GM19099 (cell line): ENCODE results near the gene IQGAP1.

Experiments
- POLR2A ChIP-seq: IDR thresholded peaks from 3 replicates; pipeline ENCODE4 v1.6.1; 2011; ENCODE audit warnings: low read depth; ENCODE audit not compliant: insufficient read length; ENCODE audit errors: extremely low read depth

Gene IQGAP1

GRCh38 chr15:90482124-90483011 lies 94.3 kb downstream of the IQGAP1 start:
- TF ChIP-seq POLR2A: no peak

- TF ChIP-seq POLR2A: no peak
These were observed 94.9 kb downstream of the IQGAP1 start for GRCh38 chr15:90483012-90483307.

GRCh38 chr15:90483637-90484036 lies 95.6 kb downstream of the IQGAP1 start:
- TF ChIP-seq POLR2A: no peak

- no peak for TF ChIP-seq POLR2A
These were observed 99.1 kb downstream of the IQGAP1 start for GRCh38 chr15:90487186-90487585.

- no peak for TF ChIP-seq POLR2A
These were observed 101.5 kb downstream of the IQGAP1 start for GRCh38 chr15:90489514-90489913.

- no peak for TF ChIP-seq POLR2A
These were observed 101.9 kb downstream of the IQGAP1 start for GRCh38 chr15:90489944-90490343.

- no peak for TF ChIP-seq POLR2A
These were observed 105.6 kb downstream of the IQGAP1 start for GRCh38 chr15:90493647-90494046.

- no peak for TF ChIP-seq POLR2A
These were observed 107.0 kb downstream of the IQGAP1 start for GRCh38 chr15:90495067-90495466.

GRCh38 chr15:90496791-90497190 lies 108.7 kb downstream of the IQGAP1 start:
- TF ChIP-seq POLR2A: no peak

GRCh38 chr15:90497376-90497775 lies 109.3 kb downstream of the IQGAP1 start:
- no peak for TF ChIP-seq POLR2A

- TF ChIP-seq POLR2A: no peak
These were observed 109.9 kb downstream of the IQGAP1 start for GRCh38 chr15:90497912-90498311.

GRCh38 chr15:90500171-90500570 lies 112.1 kb downstream of the IQGAP1 start:
- no peak for TF ChIP-seq POLR2A

- TF ChIP-seq POLR2A: no peak
These were observed 113.9 kb downstream of the IQGAP1 start for GRCh38 chr15:90501898-90502297.

GRCh38 chr15:90512276-90512675 lies 124.2 kb downstream of the IQGAP1 start:
- no peak for TF ChIP-seq POLR2A

GRCh38 chr15:90512981-90513380 lies 124.9 kb downstream of the IQGAP1 start:
- TF ChIP-seq POLR2A: no peak

GRCh38 chr15:90513448-90513847 lies 125.4 kb downstream of the IQGAP1 start:
- TF ChIP-seq POLR2A: no peak

GRCh38 chr15:90519688-90520087 lies 131.6 kb downstream of the IQGAP1 start:
- no peak for TF ChIP-seq POLR2A

GRCh38 chr15:90520365-90520764 lies 132.3 kb downstream of the IQGAP1 start:
- TF ChIP-seq POLR2A: no peak

- TF ChIP-seq POLR2A: no peak
These were observed 135.3 kb downstream of the IQGAP1 start for GRCh38 chr15:90523373-90523772.
